Panc1 (cell line): ENCODE results near the gene PDGFD. TPM values are rescaled to one million over a fixed set of nuclear protein-coding genes. Genes with fewer than 3 reads are reported as not detected.

Experiments used
- ATAC-seq: fragments of 200-7000 bp; cut with Tn5 transposase; 2 replicates; pipeline ENCODE4 v1.9.1; 2020; ENCODE audit warnings: mild to moderate bottlenecking, moderate library complexity
- BruUV-seq: library from RNA; stranded (reverse); fragments of 400-500 nt; replicated peaks from 2 replicates; lab custom pipeline; 2021; lab: Mats Ljungman, UMichigan
- CTCF ChIA-PET: fragments of 300-600 bp; sonication (Branson Sonifier 250); formaldehyde crosslinking; loops from one replicate; lab custom pipeline; 2022; ENCODE audit warnings: antibody characterized with exemption; lab: Charles Lee
- POLR2A ChIA-PET: fragments of 300-600 bp; sonication (Branson Sonifier 250); formaldehyde crosslinking; loops from one replicate; lab custom pipeline; 2022; ENCODE audit warnings: antibody characterized with exemption; lab: Charles Lee
- DNase-seq: peaks from one replicate; pipeline ENCODE4 v3.0.0-alpha.2; 2010; ENCODE audit warnings: low read depth, low spot score
- H3K27ac ChIP-seq: 2 replicates; pipeline ENCODE4 v1.5.1; 2011; ENCODE audit warnings: mild to moderate bottlenecking, low read length, inconsistent platforms
- H3K27me3 ChIP-seq: fragments of 200-500 bp; sonication (Bioruptor generic); 2 replicates; pipeline ENCODE4 v1.6.0; 2014; ENCODE audit warnings: low read length, inconsistent platforms; ENCODE audit not compliant: control insufficient read depth, insufficient read depth
- H3K36me3 ChIP-seq: fragments of 200-500 bp; sonication (Bioruptor generic); 2 replicates; pipeline ENCODE4 v1.5.1; 2014; ENCODE audit warnings: inconsistent platforms, mild to moderate bottlenecking, low read length, moderate library complexity; ENCODE audit not compliant: control insufficient read depth, insufficient read depth
- H3K4me1 ChIP-seq: 2 replicates; pipeline ENCODE4 v1.5.1; 2011; ENCODE audit warnings: inconsistent platforms, mild to moderate bottlenecking, low read length, moderate library complexity; ENCODE audit not compliant: control insufficient read depth, insufficient read depth
- H3K4me3 ChIP-seq, 2 experiments: 2 replicates each; pipeline ENCODE4 v1.5.1; 2011 to 2012; ENCODE audit warnings: low read depth in 2 of 2, low read length in 2 of 2, mild to moderate bottlenecking in 2 of 2, inconsistent platforms in 1 of 2, moderate library complexity in 1 of 2
- H3K9me3 ChIP-seq: fragments of 200-500 bp; sonication (Bioruptor generic); 2 replicates; pipeline ENCODE4 v1.5.1; 2014; ENCODE audit warnings: low read depth, mild to moderate bottlenecking, inconsistent platforms, low read length, moderate library complexity; ENCODE audit not compliant: control insufficient read depth, insufficient read depth
- CTCF ChIP-seq: fragments of 450-650 bp; IDR thresholded peaks from 2 replicates; pipeline ENCODE4 v1.5.1; 2017; ENCODE audit warnings: mild to moderate bottlenecking
- POLR2AphosphoS5 ChIP-seq: IDR thresholded peaks from 2 replicates; pipeline ENCODE4 v1.6.1; 2012; ENCODE audit warnings: mild to moderate bottlenecking, low read depth, low read length, moderate library complexity
- REST ChIP-seq, 2 experiments: IDR thresholded peaks; 2 replicates each; pipeline ENCODE4 v1.6.1; 2011 to 2012; ENCODE audit warnings: low read depth in 2 of 2, control low read depth in 1 of 2, low read length in 1 of 2, mild to moderate bottlenecking in 1 of 2, moderate library complexity in 1 of 2; ENCODE audit not compliant: insufficient read depth in 1 of 2
- SIN3A ChIP-seq: IDR thresholded peaks from 2 replicates; pipeline ENCODE4 v1.6.1; 2012; ENCODE audit warnings: low read depth, mild to moderate bottlenecking, low read length, moderate library complexity, borderline replicate concordance; ENCODE audit not compliant: insufficient read depth
- TCF7L2 ChIP-seq: IDR thresholded peaks from 2 replicates; pipeline ENCODE4 v1.6.1; 2011; ENCODE audit warnings: mild to moderate bottlenecking, low read depth, low read length, inconsistent platforms
- in situ Hi-C: cut with HindIII; loops from 2 replicates; pipeline ENCODE4 v1.10.0; 2016; ENCODE audit warnings: low sequenced_read_pairs, low pct_unique_long_range_greater_than_20kb
- intact Hi-C: fragments of 100-400 bp; cut with micrococcal nuclease; formaldehyde crosslinking; loops from one replicate; pipeline ENCODE4 v1.10.0; 2022; ENCODE audit not compliant: unreplicated experiment
- total RNA-seq: library from RNA; stranded (reverse); gene quantifications from one replicate; pipeline ENCODE4 v1.2.1, GENCODE V29; 2021; ENCODE audit not compliant: unreplicated experiment

Gene PDGFD
- total RNA-seq, 1 experiment from 2014 or later = 1.3 TPM

GRCh38 chr11:104127828-104128227, 36.1 kb downstream of the PDGFD start:
- no peak overlapping the region for H3K4me3 ChIP-seq
- in situ Hi-C loops = no loop called here
- no peak overlapping the region for H3K27ac ChIP-seq
- TF ChIP-seq POLR2AphosphoS5 (no peak), CTCF (no peak), SIN3A (no peak), TCF7L2 (no peak), REST (IDR thresholded peaks at IDR 0.05; ENCODE audit: insufficient read depth in 1 of 2, low read depth in 2 of 2, low read length in 1 of 2) (no peak)
- H3K9me3 ChIP-seq = no peaks in the 10 kb centered on the region
- no peaks in the 10 kb centered on the region for H3K4me1 ChIP-seq
- POLR2A ChIA-PET = no interaction called here
- ATAC-seq (no peak), DNase-seq (no peak)
- CTCF ChIA-PET = no interaction called here
- H3K27me3 ChIP-seq = no peaks in the 10 kb centered on the region
- BruUV-seq = no TSS peak
- intact Hi-C loops = no loop called here
- H3K36me3 ChIP-seq = no peaks in the 10 kb centered on the region

- in situ Hi-C loops = no loop called here
- TF ChIP-seq TCF7L2 (no peak), CTCF (no peak), POLR2AphosphoS5 (no peak), SIN3A (no peak), REST (IDR thresholded peaks at IDR 0.05; ENCODE audit: insufficient read depth in 1 of 2, low read depth in 2 of 2, low read length in 1 of 2) (no peak)
- no peak overlapping the region for H3K4me3 ChIP-seq
- ATAC-seq (no peak), DNase-seq (no peak)
- H3K27me3 ChIP-seq = no peaks in the 10 kb centered on the region
- H3K36me3 ChIP-seq = no peaks in the 10 kb centered on the region
- no TSS peak for BruUV-seq
- H3K27ac ChIP-seq = no peak overlapping the region
- intact Hi-C loops = no loop called here
- POLR2A ChIA-PET = no interaction called here
- H3K4me1 ChIP-seq = no peaks in the 10 kb centered on the region
- CTCF ChIA-PET = no interaction called here
- H3K9me3 ChIP-seq = no peaks in the 10 kb centered on the region
Observed at GRCh38 chr11:104126464-104126863, 37.5 kb downstream of the PDGFD start.
